Fibroblast of lung (primary cell): ENCODE measurements around the gene OR8A1.

ENCODE experiments used
- CTCF ChIP-seq, 2 donors: IDR thresholded peaks in 1 of 2; conservative IDR thresholded peaks in 1 of 2; 1 replicate in 1 of 2; 2 replicates in 1 of 2; pipeline ENCODE4 v1.5.1; 2011 to 2012; ENCODE audit warnings: low read length in 2 of 2, control low read depth in 1 of 2, inconsistent platforms in 1 of 2, low read depth in 1 of 2, mild to moderate bottlenecking in 1 of 2
- EZH2 ChIP-seq: IDR thresholded peaks from 2 replicates; pipeline ENCODE4 v1.5.1; 2012; ENCODE audit warnings: low read length, control low read depth, mild to moderate bottlenecking; ENCODE audit errors: missing control alignments

DNA sequence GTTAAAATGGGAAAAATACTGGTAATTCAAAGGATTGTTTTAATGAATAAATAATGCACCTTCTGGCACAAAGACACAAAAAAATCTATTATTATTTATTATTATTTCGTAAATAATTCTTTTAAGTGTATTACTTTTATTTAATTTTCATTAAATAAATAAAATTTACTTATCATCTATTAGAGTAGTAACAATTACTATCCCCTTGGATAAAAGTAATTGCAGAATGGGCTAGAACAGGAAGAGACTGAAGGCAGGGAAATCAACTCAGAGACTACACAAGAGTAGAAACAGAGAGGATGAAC lies 49.3 kb upstream of the OR8A1 start:
- TF ChIP-seq CTCF (conservative IDR thresholded peaks at IDR 0.05 in 1 of 2, IDR thresholded peaks at IDR 0.05 in 1 of 2; ENCODE audit: low read depth in 1 of 2, low read length in 2 of 2) (no peak), EZH2 (no peak)
